GM03348 (cell line): ENCODE data around the gene RNF220.
A peak's percentile ranks its signal among the peaks of the same experiment; 100 is the strongest.

Source experiments
- DNase-seq: peaks from one replicate; pipeline ENCODE4 v3.0.0; 2012; ENCODE audit warnings: low spot score

RNF220 gene

DNA sequence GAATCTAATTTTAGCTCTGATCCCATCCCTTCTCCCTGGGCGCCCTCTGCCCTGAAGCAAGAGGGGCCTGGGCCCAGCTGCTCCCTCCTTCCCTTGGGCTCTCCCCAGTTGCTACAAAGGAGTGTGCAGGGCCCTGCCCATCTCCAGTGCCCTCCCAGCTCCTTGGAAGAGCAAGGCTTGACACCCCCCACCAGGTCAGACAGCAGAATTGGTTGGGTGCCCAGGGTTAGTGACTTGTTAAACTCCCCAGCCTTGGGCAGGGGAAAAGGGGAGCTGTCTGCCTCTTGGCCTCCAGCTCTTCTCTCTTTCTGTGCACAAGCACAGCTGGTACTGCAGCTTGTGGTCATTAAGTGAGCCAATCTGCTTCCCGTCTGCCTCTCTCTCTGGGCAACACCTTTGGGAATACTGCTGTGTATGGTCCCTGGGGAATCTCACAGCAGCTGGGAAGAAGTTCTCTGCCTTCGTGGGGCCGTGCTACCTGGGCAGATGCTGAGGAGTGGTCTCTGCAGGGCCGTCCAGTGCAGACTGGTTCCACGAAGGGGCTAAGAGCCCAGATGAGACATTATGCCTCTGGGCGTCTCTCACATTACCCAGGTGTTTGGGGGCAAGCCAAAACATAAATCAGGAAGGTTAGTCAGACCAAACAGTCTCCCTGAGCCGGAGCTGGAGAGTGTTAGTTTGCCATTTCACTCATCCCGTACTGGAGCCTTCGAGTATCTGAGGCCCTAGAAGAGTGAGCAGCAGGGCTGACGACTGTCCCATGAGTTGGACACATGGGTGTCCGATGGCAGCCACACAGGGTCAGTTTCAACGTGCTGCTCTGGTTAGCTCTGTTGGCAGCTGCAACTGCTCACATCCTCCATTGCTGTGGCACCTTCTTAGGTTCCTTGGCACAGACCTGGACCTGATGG is 231.9 kb downstream of the RNF220 start:
- DNase-seq = no peak

DNA sequence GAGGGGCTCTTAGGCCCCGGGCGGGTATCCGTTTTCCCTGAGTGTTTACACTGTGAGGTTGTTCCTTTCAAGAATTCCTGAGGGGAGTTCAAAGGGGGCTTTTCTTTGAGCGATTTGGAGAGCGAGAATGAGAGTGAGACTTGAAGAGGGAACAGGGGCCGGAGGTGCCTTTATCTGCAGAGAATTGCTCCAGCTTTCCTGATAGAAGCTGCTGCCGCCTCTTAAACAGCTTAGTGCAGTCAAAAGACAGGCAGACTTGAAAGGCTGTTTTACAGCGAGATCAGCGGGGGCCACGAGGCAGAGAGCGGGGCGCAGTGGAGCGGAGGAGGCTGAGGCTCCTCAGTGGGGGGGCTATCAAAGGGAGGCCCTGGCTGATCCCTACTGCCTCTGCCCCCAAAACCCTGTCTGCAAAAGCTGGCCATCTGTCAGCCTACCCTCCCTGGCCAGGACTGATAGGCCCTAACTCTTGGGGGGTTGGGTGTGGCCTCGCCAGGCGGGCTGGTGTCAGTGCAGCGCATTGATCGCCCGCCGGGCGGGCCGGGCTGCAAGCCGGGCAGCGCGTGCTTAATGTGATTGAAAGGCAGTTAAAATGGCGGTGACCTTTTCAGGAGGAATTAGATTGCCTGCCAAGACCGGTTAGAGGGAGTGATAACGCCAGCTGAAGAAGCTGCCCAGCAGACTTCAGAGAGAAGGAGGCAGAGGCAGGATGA is 232.8 kb downstream of the RNF220 start:
- no peak for DNase-seq

DNA sequence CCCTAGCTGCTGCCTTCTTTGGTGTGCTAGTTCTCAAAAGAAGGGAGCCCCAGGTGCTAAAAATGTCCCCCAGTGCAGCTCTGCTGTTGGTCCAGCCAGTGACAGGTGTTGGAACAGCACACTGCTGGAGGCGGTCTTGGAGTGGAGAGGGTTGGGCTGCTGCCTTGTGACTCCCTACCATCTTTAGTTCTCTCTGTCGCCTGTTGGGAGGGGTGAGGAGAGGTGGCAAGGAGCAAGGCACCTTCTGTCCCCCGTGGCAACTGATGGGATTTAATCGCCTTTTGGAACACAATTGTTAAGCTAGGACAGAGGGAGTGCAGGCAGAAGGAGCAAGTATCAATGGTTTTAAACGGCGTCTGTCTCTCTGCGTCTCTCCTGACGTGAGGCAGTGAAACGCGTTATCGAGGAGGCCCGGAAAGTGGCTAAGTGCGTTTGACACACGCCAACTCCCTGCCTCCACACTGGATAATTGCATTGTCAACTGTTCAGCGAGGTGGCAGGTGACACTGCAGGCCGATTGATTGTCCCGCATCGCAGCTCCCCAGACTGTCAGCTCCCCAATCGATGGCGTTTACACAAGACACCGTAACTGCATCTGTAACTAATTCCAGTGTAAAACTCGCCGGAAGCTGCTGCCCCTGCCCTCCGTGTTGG is 235.3 kb downstream of the RNF220 start:
- DNase-seq = no peak

GRCh38 chr1:44641126-44642102 is 236.4 kb downstream of the RNF220 start:
- DNase-seq = no peak

- no peak for DNase-seq
Observed at GRCh38 chr1:44642255-44642654, 237.2 kb downstream of the RNF220 start.

DNA sequence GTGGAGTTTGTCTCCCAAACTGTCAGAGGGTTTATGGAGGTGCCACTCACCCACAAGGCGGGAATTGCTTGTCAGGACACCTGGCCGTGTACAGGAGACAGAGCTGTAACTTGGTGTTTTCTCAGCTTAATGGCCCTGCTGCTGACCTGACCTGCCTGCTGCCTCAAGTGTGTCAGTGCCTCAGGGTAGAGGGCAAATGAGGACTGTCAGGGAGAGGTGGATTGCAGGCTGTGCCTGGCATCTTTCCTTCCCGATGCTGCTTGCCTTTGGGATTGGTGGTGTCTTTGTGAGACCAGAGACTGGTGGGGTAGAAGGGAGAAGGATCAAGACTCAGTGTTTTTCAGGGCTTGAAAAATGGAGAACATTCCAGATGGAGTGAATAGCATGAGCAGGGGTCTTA is 237.9 kb downstream of the RNF220 start:
- DNase-seq = no peak

GRCh38 chr1:44643721-44644334 is 238.8 kb downstream of the RNF220 start:
- DNase-seq = no peak

GRCh38 chr1:44644806-44645205 is 239.8 kb downstream of the RNF220 start:
- DNase-seq = no peak

- DNase-seq = peak; percentile 67
Observed at GRCh38 chr1:44645476-44646244, 240.6 kb downstream of the RNF220 start.

DNA sequence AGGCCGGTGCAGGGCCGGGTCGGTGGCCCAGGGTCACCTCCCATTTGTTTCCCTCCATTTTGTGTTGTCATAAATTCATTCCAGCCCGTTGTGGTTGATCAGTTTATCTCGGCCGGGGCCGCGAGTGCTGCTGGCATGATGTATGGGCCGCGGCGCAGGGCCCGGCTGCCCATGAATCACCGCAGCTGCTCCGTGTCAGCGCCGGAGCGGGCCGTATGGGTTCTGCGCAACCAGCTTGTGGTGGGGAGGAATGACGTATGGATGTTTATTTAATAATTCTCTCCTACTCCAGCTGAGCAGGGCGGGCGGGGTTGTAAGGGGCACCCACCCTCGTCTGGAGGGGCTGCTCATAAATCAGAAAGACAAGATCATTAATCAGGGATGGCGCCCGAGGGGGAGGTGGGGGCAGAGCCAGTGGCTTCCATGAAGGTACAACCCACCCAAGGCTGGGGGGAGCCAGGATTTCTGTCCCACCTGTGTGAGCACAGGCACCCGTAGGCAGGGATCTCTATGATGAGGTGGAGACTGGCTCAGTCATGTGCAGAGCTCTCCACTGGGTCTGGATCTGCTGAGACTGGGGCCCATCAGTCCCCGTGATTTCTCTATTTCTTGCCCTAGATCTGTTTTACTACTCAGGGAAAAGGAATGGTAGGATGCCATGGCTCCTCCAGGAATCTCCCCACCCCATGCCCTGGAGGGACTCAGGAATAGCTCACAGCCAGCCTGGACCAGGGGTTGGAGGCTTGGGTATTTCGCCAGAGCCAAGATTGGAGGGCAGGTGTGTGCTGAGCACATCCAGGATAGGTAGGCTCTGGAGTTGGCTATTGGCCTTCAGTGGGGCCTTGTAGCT is 241.4 kb downstream of the RNF220 start:
- DNase-seq = peak; percentile 76

GRCh38 chr1:44647896-44648295 is 242.8 kb downstream of the RNF220 start:
- DNase-seq = no peak

GRCh38 chr1:44648529-44649250 is 243.6 kb downstream of the RNF220 start:
- DNase-seq = no peak

DNA sequence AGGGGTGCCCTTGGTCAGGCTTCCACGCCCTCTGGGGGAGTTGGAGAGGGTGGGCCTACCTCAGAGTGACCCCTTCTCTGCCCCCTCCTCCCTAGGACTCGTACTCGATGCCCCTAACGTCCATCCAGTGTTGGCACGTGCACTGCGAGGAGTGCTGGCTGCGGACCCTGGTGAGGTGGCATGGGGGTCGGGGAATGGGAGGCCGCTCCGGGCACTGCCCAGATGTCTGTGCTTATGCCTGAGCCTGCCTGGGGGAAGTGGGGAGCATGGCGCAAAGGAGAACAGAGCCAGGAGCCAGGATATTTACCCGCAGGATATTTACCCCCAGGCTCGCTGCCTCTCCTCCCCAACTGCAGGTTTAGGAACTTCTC is 244.7 kb downstream of the RNF220 start:
- no peak for DNase-seq

GRCh38 chr1:44650159-44650831 is 245.2 kb downstream of the RNF220 start:
- DNase-seq = no peak

GRCh38 chr1:44651069-44651468 is 246.0 kb downstream of the RNF220 start:
- DNase-seq = no peak

- peak; percentile 88 for DNase-seq
Observed at GRCh38 chr1:44652445-44653106, 247.5 kb downstream of the RNF220 start.

DNA sequence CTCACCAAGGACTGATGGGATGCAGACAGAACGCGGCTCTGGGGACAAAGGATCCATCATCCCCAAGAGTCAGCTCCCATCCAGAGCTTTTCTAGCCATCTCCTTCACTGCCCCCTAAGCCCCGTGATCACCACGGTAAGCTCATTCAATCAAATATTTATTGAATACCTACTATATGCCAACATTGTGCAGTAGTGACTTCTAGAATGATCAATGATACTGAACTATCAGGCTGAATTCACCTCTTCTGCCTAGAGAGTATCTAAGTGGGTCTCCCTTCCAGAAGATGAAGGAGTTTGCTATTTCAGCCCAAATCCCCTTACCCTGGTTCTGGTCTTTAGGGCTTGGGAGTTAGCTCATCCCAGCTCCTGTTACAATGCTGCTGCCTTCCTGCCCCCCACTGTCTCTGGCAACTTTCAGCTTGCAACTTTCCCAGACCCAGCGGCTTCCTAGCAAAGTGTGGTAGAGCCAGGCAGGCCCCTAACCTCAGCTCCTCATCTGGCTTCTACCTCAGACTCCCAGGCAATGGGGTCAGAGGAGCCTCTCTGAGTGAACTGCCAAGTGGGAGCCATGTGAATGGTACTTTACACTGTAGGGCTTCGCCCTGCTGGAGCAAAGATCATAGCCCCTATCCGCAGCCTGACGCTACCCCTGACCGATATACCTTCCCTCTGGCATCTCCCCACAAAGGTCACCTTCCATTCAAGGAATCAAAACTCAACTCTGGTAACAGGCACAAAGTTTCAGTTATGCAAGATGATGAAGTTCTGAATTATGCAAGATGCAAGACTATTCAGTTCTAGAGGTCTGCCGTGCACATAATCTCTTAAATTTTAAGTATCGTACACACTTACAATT is 248.3 kb downstream of the RNF220 start:
- no peak for DNase-seq
